Caki2 (cell line): Measurements from ENCODE around the gene MICALL1. TPM values are rescaled to one million over a fixed set of nuclear protein-coding genes. Genes with fewer than 3 reads are reported as not detected.
"Not testable (repeated sequence)": the region's sequence is repeated elsewhere in the genome, so short reads cannot be mapped to it uniquely, and the experiment has no call there.

ENCODE experiments used
- DNase-seq: peaks from one replicate; pipeline ENCODE4 v3.0.0-alpha.2; 2015; ENCODE audit warnings: low read depth
- in situ Hi-C: cut with HindIII; loops from 2 replicates; pipeline ENCODE4 v1.10.0; 2016; ENCODE audit warnings: low sequenced_read_pairs, low pct_unique_long_range_greater_than_20kb, mixed read lengths
- total RNA-seq: library from RNA; depleted of rRNA; stranded (reverse); fragments of >200 nt; shearing (Covaris generic); gene quantifications from 2 replicates; pipeline ENCODE4 v1.2.3, GENCODE V29; 2014; ENCODE audit warnings: low replicate concordance

The MICALL1 gene
- total RNA-seq, 1 experiment from 2014 or later = 25.7 TPM

DNA sequence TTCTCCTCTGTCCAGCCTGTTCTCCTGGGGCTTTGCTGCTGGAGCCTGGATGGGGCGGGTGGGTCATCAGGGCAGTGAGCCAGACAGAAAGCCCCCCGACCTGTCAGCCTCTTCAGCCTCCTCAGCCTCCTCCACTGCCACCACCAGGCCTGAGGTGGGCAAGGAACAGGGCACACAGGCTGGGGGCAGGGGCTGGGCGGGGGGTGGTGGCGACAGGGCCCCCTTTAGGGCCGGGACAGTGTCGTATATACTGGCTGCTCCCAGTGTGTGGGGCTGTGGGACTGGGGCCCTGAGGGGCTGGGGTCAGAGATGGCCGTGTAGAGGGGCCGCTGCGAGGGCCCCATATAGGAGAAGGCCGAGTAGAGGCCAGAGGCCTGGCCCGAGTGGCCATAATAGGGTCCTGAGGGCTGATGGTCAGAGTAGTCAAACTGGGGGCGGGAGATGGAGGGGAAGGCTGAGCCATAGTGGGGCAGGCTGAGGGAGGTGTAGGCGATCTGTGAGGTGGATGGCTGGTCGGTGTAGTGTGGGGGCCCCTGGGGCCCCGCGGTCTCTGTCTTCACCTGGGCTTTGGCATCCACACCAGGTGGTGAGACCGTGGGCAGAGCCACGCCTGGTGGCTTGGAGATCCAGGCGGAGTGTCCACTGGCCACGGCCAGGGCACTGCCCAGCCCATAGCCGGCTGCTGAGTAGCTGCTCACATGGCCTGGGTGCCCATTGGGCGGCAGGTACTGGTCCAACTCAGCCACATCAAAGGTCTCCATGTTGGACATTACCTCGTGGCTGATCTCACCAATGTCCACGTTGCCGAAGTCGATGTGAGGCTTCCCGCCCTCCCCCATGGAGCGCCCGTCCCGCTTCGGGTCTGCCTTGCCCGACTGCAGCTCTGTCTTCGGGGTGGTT, 67.4 kb downstream of the MICALL1 start:
- DNase-seq = no peak
- in situ Hi-C loops = no loop called here

DNA sequence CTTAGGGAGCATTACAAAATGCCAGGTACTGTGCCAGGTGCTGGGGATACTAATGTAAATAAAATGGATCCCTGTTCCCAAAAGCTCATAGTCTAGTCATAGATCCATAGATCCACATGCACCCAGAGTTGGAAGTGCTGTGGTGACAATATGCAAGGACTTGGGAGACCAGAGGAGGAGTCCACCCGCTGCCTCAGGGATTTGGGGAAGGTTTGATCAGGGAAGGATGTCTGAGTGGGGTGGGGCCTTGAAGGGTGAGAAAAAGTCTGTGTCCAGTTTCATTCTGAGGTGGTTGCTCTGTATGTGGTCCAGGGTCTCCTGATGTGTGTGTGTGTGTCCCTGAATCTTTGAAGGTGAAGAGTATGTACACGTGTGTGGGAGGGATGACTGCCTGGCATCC, 69.1 kb downstream of the MICALL1 start:
- no peak for DNase-seq
- in situ Hi-C loops = no loop called here

DNA sequence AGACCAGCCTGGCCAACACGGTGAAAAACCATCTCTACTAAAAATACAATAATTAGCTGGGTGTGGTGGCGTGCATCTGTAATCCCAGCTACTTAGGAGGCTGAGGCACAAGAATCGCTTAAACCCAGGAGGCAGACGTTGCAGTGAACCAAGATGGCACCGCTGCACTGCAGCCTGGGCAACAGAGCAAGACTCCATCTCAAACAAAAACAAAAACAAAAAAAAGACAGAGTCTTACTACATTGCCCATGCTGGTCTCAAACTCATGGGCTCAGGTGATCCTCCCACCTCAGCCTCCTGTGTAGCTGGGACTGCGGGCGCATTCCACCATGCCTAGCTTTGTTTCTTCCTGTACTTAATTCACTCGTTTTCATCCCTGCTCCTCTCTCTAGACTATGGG, 69.9 kb downstream of the MICALL1 start:
- in situ Hi-C loops = not testable (repeated sequence)

DNA sequence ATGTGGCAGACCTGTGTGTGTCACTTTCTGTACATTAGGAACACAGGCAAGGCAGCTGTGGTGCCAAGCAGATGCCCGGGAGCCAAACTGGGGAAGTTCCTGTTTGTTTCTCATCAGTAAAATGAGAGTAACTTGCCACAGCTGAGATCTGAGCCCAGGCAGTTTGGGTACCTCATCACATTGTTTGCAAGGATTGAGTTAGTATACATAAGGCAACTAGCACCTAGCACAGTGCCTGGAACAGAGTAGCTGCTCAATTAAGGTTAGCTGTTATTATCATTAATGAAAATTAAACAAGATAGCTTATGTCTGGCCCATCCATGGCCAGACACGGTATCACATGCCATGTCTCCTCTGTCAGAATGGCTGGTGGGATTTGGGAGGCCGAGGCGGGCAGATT, 70.5 kb downstream of the MICALL1 start:
- no peak for DNase-seq
- in situ Hi-C loops = no loop called here

More for the DNA sequence above, 69.9 kb downstream of the MICALL1 start:
- DNase-seq = not testable (repeated sequence)

DNA sequence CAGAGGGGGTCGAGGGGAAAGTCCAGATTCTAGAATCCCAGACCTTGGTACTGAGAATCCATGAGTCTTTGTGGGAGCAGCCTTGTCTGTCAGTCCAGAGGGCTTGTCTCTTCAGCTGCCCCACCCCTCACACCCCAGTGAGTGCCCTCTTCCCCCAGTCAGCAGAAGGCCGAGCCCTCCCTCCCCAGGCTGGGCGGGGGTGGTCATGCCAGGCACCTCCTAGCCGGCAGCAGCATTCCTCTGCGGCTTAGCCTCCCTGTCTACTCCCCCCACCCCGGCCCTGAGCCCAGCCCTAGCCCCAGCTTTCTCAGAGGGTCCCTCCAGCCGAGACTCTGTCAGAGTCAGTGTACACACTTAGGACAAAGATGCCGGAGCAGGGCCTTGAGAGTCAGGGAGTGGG, 73.7 kb downstream of the MICALL1 start:
- no peak for DNase-seq
- in situ Hi-C loops = no loop called here

DNA sequence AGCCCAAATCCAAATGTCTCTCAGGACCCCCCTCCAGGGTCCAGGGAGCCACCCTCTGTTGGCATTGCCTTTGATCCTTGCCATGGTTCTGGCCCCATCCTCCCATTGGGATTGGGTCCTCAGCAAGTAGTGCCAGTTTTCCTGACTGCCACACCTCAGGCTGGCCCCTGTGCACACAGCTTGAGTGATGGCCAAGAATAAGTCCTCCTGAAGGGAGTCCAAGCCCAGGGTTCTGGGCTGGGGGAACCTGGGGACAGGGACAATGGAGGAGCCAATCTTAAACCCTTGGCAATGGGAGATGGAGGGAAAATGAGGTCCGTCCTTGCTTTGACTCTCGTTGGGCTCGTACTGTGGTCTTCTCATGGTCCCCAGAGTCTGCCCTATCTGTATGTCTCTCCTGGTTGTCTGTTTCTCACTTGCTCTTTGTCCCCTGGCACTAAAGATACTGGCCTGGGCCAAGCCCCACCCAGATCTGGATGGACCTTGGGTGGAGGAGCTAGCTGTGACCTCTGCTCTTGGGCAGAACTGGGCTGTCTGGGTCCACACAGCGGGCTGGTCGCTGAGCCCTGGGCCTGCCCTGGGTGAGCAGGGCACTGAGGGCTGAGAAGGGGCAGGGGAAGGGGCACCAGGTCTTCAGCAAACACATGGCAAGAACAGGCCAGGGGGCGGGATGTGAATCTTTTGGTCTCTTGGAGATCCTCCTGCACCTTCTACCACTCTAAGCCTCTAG, 75.3 kb downstream of the MICALL1 start:
- in situ Hi-C loops = no loop called here
- no peak for DNase-seq

DNA sequence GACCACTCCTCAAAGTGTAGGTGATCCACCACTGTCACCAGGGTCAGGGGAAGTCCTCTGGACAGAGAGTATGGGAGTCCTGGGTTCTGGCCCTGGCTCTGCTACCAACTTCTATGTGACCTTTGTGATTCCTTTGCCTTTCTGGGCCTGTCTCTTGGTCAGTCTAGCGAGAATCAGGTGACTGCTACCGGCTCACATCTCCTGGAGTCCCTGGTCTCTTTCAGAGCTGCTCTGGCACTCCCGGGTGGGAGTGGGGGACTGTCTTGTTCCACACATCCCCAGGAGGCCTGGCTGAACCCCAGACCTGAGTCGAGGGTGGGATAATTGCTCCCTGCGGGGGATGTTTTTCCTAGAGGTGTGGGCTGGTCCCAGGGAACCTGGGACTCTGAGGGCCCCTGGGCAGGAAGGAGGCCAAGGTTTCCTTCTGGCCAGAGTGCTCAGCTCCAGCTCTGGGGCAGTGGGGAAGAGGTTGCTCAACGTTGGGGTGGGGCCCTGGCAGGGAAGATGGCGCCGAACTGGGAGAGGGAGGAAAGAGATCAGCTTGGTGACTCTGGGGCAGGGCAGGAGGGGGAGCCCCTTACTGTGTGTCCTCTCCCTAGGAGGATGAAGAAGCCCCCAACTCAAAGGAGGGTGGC, 76.2 kb downstream of the MICALL1 start:
- in situ Hi-C loops = no loop called here
- no peak for DNase-seq

DNA sequence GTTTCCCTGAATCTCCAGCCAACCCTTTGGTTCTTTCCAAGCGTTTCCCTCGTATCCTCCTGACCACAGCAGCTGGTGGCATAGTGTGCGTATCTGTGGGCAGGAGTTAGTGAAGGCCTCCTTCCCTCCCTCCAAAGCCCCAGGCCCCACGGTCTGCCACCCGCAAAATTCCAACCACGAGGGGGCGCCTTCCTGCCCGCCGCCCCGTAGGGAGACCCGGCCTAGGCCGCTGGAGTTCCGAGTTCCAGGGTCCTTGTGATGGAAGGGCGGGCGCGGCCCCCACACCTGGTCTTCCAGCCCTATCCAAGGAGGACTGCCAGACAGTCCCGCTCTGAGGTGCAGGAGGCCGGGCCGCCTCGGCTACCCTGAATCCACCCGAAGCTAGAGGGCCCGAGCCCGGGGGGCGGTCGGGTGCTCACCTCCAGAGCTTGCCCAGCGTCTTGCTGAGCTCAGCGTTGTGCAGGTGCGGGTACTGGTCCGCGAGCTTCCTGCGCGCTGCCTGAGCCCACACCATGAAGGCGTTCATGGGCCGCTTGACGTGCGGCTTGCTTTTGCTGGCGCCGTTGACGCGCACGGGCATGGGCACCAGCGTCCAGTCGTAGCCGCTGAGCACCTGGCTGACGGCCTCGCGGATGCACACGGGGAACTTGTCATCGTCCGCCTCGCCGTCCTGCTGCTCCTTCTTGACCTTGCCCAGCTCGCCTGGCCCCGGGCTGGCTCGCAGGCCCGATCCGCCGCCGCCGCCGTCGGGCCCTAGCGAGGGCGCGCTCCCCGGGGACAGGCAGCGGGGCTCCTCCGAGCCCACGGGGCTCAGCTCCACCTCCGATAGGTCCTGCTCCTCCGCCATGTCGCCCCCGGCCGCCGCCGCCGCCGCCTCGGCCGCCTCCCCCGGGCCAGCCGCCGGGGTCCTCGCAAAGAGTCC, 77.1 kb downstream of the MICALL1 start:
- in situ Hi-C loops = no loop called here
- DNase-seq = no peak

DNA sequence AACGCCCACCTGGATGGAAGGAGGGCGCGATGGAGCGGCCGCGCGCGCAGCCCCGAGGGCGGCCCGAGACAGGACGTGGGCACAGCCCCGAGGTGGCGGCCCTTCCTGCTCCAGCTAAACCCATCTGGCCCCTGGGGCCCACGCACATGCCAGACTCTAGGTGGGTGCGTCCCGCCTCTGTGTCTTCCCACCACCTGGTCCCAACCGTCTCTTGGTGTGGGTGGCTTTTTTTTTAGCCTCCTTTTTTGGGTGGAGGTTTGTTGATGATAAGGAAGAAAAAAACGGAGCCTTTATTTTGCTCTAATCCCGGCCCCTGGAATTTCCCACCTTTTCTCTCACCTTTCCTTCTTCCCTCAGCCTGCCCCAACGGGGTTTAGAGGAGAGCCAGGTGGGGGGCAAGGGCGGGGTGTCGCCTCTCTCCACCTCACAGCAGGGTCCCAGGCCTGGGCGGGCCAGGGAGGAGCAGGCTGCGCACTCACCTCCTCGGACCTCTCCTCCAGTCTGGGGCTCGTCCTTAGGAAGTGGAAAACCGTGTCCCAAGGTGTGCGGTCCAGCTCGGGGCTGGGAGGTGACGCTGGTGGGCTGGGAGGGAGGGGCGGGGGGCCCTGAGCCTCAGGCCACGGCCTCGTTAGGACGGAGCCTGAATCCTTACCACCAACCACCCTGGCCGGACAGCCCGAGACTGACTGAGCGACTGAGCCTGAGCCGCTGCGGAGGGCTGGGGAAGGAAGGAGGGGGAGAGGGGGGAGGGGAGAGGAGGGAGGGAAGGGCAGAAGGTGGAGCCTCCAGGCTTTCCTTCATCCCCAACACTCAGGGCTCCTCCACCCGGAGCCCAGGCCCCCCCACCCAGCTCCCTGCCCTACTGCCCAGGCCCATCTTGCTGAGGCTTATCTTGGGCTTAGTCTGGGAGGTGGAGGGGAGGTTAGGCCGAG, 78.0 kb downstream of the MICALL1 start, which contains the start of gene SOX10:
Gene SOX10 (minus strand): TSS at position 696 of the 932 bp plus-strand sequence. CDS start 771 bp downstream, outside the sequence.
- in situ Hi-C loops = no loop called here
- no peak for DNase-seq

DNA sequence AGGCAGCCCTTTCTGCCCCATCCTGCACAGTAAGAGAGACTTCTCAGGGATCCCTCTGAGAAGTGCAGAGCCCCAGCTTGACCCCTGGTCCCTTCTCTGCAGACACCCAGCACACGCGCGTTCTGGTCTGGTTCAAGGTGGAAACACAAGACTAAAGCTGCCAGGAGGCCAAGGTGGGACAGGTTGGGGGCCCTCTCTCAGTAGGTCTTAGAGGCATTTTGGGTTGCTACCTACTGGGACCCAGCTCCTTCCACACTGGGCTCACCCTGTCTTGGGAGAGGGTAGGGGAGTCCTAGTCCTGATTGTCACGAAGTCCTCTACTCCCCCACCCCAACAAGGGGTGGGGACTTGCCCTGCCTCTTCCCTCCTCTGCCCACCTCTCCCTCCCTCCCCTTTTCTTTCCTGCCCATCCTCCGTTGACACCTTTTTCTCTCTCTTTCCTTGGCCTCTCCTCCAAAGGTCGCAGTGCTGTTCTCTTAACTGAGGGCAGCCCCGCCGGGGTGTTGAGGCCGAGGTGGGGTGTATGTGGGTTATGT, 79.0 kb downstream of the MICALL1 start:
- DNase-seq = no peak
- in situ Hi-C loops = no loop called here

DNA sequence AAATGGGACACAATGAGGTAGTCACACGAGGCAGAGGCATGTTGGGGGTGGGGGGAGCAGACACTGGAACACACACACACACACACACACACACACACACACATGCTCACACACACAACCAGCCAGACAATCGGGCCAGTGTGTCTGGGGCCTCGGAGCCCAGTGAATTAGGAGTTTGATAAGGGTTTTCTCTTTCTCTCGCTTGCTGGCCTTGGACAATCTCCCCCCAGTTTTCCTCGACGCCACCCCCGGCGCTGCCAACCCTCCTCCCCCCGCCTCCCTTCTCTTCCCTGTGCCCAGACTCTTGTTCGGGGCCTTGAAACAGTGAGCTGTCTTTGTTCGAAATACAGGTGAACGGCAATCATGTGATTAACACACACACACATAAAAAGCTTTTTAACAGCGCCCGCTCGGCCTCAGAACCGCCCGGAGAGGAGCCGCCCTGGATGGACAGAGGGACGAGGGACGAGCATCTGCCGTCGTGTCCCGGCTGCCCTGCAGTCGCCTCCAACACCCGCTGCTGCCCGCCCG, 79.7 kb downstream of the MICALL1 start:
- in situ Hi-C loops = no loop called here
- no peak for DNase-seq

DNA sequence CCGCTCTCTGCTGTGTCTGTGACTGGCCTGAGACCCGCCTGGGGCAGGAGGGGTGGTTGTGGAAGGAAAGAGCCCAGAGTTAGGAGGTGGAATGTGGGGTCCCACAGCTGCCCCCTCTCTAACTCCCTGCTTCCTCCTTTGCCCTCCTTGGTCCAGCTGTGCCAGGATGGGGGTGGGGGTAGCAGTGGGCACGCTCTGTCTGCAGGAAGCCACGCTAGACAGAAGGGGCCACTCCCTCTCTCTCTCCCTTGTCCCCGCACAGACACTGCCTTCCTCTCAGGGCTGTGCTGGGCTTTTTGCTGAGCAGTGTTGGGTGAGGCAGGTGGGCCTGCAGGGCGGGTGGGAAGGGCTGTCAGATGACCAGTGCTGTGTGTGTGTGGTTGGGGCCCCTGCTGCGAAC, 80.3 kb downstream of the MICALL1 start:
- in situ Hi-C loops = no loop called here
- no peak for DNase-seq

DNA sequence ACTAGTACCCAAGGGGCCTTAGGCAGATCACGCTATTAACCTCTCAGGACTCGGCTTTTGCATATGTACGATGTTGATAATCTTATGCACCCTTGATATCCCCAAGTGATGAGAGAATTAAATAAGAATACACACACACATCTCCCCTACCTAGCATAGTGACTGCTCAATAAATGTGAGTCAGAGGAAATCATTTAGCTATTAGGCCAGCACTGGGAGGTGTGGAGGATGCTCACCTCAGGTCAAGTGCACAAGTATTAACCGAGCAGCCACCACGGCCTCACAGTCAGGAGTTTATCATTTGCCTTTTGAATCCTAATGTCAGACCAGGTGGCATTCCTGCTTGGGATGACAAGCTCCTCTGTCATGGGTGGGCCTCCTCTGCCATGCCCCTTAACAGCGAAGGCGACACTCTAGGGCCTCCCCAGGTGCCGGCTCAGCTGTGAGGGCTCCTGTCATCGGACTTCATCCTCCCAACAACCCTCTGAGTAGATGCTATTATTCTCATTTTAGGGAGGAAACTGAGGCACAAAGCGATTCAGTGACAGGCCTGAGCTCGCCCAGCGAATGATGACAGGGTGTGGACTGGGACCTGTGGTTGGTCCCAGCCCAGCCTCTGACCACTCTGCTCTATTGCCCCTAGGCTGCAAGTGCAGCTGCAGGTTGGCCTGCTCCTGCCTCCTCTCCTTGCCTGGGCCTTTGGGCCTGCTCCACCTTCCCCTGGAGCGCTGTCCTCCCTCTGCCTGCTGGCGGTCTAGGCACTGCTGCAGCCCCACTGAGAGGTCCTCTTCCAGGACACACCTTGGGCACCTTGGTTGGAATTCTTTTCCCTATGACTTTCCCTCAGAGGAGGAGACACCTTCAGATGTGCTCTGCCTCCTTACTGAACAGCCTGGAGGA, 83.3 kb downstream of the MICALL1 start:
- in situ Hi-C loops = no loop called here
- no peak for DNase-seq

DNA sequence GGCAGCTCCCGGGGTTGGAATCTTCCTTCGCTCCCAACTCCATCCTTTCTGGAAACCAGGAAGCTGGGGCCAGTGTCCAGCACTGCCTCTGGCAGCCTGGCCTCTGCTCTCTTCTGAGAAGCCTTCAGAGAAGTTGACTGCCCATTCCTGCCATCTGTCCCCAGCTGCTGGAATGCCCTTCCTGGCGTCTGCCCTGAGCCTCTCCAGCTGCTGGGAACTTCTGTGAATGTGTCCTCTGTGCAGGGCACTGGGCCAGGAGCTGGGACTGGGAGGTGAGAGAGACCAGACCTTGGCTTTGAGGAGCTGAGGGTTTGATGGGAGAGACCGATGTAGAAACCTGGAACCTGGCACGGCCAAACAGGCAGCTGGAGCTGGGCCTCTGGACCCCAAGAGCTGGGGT, 84.2 kb downstream of the MICALL1 start:
- in situ Hi-C loops = no loop called here
- no peak for DNase-seq

DNA sequence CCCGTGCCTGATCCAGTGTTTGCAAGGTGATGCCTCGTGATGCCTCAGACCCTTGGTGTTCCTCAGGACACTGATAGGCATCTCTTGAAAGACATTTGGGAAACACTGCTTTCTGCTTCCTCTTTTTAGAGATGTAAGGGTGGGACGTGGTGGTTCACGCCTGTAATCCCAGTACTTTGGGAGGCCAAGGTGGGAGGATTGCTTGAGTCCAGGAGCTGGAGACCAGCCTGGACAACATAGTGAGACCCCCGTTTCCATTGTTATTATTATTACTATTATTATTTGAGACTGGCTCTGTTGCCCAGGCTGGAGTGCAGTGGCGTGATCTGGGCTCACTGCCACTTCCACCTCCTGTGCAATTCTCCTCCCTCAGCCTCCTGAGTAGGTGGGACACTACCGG, 84.8 kb downstream of the MICALL1 start:
- in situ Hi-C loops = no loop called here
- no peak for DNase-seq
